CD4-positive, alpha-beta memory T cell (primary cell): ENCODE measurements around the gene TGFA. TPM values are rescaled to one million over a fixed set of nuclear protein-coding genes. Genes with fewer than 3 reads are reported as not detected.

ENCODE experiments used
- CTCF ChIA-PET: fragments of 350-600 bp; sonication (Branson Sonifier 250); formaldehyde crosslinking; loops from one replicate; lab custom pipeline; 2021; ENCODE audit warnings: inconsistent platforms; ENCODE audit not compliant: partially characterized antibody; lab: Charles Lee
- POLR2A ChIA-PET: fragments of 350-600 bp; sonication (Branson Sonifier 250); formaldehyde crosslinking; loops from one replicate; lab custom pipeline; 2021; ENCODE audit not compliant: partially characterized antibody; lab: Charles Lee
- DNase-seq, 5 donors: peaks; one replicate each; pipeline versions ENCODE4 v3.0.0 to v3.0.0-alpha.2; 2020 to 2022; ENCODE audit warnings: mixed read lengths in 1 of 5
- H3K27ac ChIP-seq: one replicate; pipeline ENCODE4 v1.7.0; 2013; ENCODE audit warnings: low read depth, low read length
- H3K27me3 ChIP-seq: 2 replicates; pipeline ENCODE4 v1.7.0; 2013; ENCODE audit warnings: mild to moderate bottlenecking, low read length, moderate library complexity; ENCODE audit not compliant: insufficient read depth
- H3K36me3 ChIP-seq: 2 replicates; pipeline ENCODE4 v1.7.0; 2013; ENCODE audit warnings: mild to moderate bottlenecking, low read length, moderate library complexity; ENCODE audit not compliant: insufficient read depth
- H3K4me1 ChIP-seq: 2 replicates; pipeline ENCODE4 v1.7.0; 2013; ENCODE audit warnings: mild to moderate bottlenecking, low read length, moderate library complexity; ENCODE audit not compliant: insufficient read depth
- H3K4me3 ChIP-seq, 2 donors: one replicate each; pipeline ENCODE4 v1.7.0; 2013; ENCODE audit warnings: low read length in 2 of 2, mild to moderate bottlenecking in 1 of 2
- H3K9me3 ChIP-seq, 2 donors: one replicate each; pipeline ENCODE4 v1.7.0; 2013; ENCODE audit warnings: low read length in 2 of 2, control low read depth in 1 of 2; ENCODE audit not compliant: control insufficient read depth in 1 of 2
- H3K27ac Mint-ChIP-seq, 7 donors: one replicate each; pipeline ENCODE4 v1.8.0; 2020 to 2021; ENCODE audit warnings: mixed read lengths in 7 of 7, mild to moderate bottlenecking in 6 of 7, inconsistent platforms in 3 of 7, moderate library complexity in 3 of 7
- H3K27me3 Mint-ChIP-seq, 2 donors: one replicate each; pipeline ENCODE4 v1.8.0; 2020 to 2021; ENCODE audit warnings: mixed read lengths in 2 of 2
- H3K36me3 Mint-ChIP-seq, 2 donors: one replicate each; pipeline ENCODE4 v1.8.0; 2020 to 2021; ENCODE audit warnings: mixed read lengths in 2 of 2, inconsistent platforms in 1 of 2, mild to moderate bottlenecking in 1 of 2
- H3K4me1 Mint-ChIP-seq, 4 donors: one replicate each; pipeline ENCODE4 v1.8.0; 2020 to 2021; ENCODE audit warnings: mixed read lengths in 4 of 4, mild to moderate bottlenecking in 1 of 4
- H3K4me3 Mint-ChIP-seq, 8 donors: one replicate each; pipeline ENCODE4 v1.8.0; 2020 to 2021; ENCODE audit warnings: mixed read lengths in 8 of 8, mild to moderate bottlenecking in 7 of 8, moderate library complexity in 6 of 8, inconsistent platforms in 3 of 8
- H3K9me3 Mint-ChIP-seq, 8 donors: one replicate each; pipeline ENCODE4 v1.8.0; 2020 to 2021; ENCODE audit warnings: mixed read lengths in 8 of 8, mild to moderate bottlenecking in 5 of 8, inconsistent platforms in 3 of 8, moderate library complexity in 1 of 8
- intact Hi-C: fragments of 100-400 bp; cut with micrococcal nuclease; formaldehyde crosslinking; loops from one replicate; pipeline ENCODE4 v1.15.1; 2023
- polyA plus RNA-seq, 2 donors: library from polyadenylated mRNA; unstranded; fragments of 300-500 nt; fragmentation: Illumina TruSeq; gene quantifications; one replicate each; pipeline ENCODE4 v1.2.3, GENCODE V29; 2021
- total RNA-seq, 2 experiments: library from RNA; stranded (reverse); gene quantifications; one replicate each; pipeline ENCODE4 v1.2.3, GENCODE V29; 2021

The TGFA gene
- total and polyA plus RNA-seq, 4 experiments from 2014 or later, result 0.46 to 4.2 (median 2.3) TPM

GRCh38 chr2:70442301-70443077, 111.1 kb downstream of the TGFA start:
- Mint-ChIP-seq H3K4me3 (no peak overlapping the region), H3K4me1 (peaks cover 14 to 45% (median 24%) of the 10 kb centered on the region in 4 donors), H3K27me3 (peaks cover 0 to 1% of the 10 kb centered on the region in 2 donors), H3K36me3 (no peaks in the 10 kb centered on the region), H3K9me3 (peaks cover 0 to 1% (median 0%) of the 10 kb centered on the region in 8 donors), H3K27ac (peak overlapping the region in 6 of 7 donors; percentile 22 to 80 (median 62))
- Histone ChIP-seq H3K36me3 (no peaks in the 10 kb centered on the region), H3K27me3 (no peaks in the 10 kb centered on the region), H3K4me3 (no peak overlapping the region), H3K4me1 (peaks cover 24% of the 10 kb centered on the region), H3K27ac (no peak overlapping the region), H3K9me3 (no peaks in the 10 kb centered on the region)
- CTCF ChIA-PET, result no interaction called here
- intact Hi-C loops, result no loop called here
- POLR2A ChIA-PET, result no interaction called here
- no peak for DNase-seq

- H3K4me1 ChIP-seq, result peaks cover 24% of the 10 kb centered on the region
- H3K36me3 ChIP-seq, result no peaks in the 10 kb centered on the region
- H3K9me3 ChIP-seq, result no peaks in the 10 kb centered on the region
- H3K27ac ChIP-seq, result no peak overlapping the region
- peak overlapping the region; percentile 13 to 81 (median 68) for H3K4me3 Mint-ChIP-seq
- POLR2A ChIA-PET, result interaction anchor here (0.6 to 1.2 kb wide), 5 partner anchors 35 to 113 kb away, joined by 3 to 6 read pairs (median 4); partner anchors contain the start of gene TGFA
- peaks cover 0 to 3% (median 0%) of the 10 kb centered on the region in 8 donors for H3K9me3 Mint-ChIP-seq
- peaks cover 3 to 4% of the 10 kb centered on the region in 2 donors for H3K27me3 Mint-ChIP-seq
- CTCF ChIA-PET, result interaction anchor here (0.8 to 1.4 kb wide), 2 partner anchors 112 to 178 kb away, joined by 3 to 5 read pairs; no protein-coding TSS in a partner anchor
- H3K27me3 ChIP-seq, result no peaks in the 10 kb centered on the region
- peak overlapping the region; percentile 59 to 95 (median 81) for H3K27ac Mint-ChIP-seq
- peaks cover 14 to 45% (median 24%) of the 10 kb centered on the region in 4 donors for H3K4me1 Mint-ChIP-seq
- no peaks in the 10 kb centered on the region for H3K36me3 Mint-ChIP-seq
- no peak overlapping the region for H3K4me3 ChIP-seq
- intact Hi-C loops, result no loop called here
- peak in 4 of 5 donors; percentile 41 to 51 (median 48) for DNase-seq
These were observed 113.0 kb downstream of the TGFA start for GRCh38 chr2:70440621-70441020.

GRCh38 chr2:70435138-70435537, 118.5 kb downstream of the TGFA start:
- ChIA-PET CTCF (no interaction called here), POLR2A (no interaction called here)
- Mint-ChIP-seq H3K4me3 (no peak overlapping the region), H3K36me3 (no peaks in the 10 kb centered on the region), H3K27ac (no peak overlapping the region), H3K27me3 (peaks cover 3 to 4% of the 10 kb centered on the region in 2 donors), H3K4me1 (peaks cover 4 to 20% (median 9%) of the 10 kb centered on the region in 4 donors), H3K9me3 (peaks cover 0 to 3% (median 0%) of the 10 kb centered on the region in 8 donors)
- no peak for DNase-seq
- Histone ChIP-seq H3K4me3 (no peak overlapping the region), H3K4me1 (peaks cover 13% of the 10 kb centered on the region), H3K36me3 (no peaks in the 10 kb centered on the region), H3K27me3 (no peaks in the 10 kb centered on the region), H3K9me3 (no peaks in the 10 kb centered on the region), H3K27ac (no peak overlapping the region)
- intact Hi-C loops, result no loop called here

- Histone ChIP-seq H3K4me3 (no peak overlapping the region), H3K36me3 (no peaks in the 10 kb centered on the region), H3K9me3 (no peaks in the 10 kb centered on the region), H3K27ac (no peak overlapping the region), H3K4me1 (no peaks in the 10 kb centered on the region), H3K27me3 (no peaks in the 10 kb centered on the region)
- Mint-ChIP-seq H3K27me3 (peaks cover 2 to 6% of the 10 kb centered on the region in 2 donors), H3K4me1 (peaks cover 0 to 3% (median 0%) of the 10 kb centered on the region in 4 donors), H3K36me3 (no peaks in the 10 kb centered on the region), H3K4me3 (no peak overlapping the region), H3K27ac (no peak overlapping the region), H3K9me3 (peaks cover 0 to 6% (median 2%) of the 10 kb centered on the region in 8 donors)
- intact Hi-C loops, result no loop called here
- DNase-seq, result no peak
- ChIA-PET POLR2A (no interaction called here), CTCF (no interaction called here)
These were observed 120.3 kb downstream of the TGFA start for GRCh38 chr2:70433315-70433714.

GRCh38 chr2:70431716-70432347, 121.8 kb downstream of the TGFA start:
- POLR2A ChIA-PET, result no interaction called here

GRCh38 chr2:70426341-70426740, 127.3 kb downstream of the TGFA start:
- H3K9me3 ChIP-seq, result no peaks in the 10 kb centered on the region
- H3K9me3 Mint-ChIP-seq, result peaks cover 0 to 6% (median 0%) of the 10 kb centered on the region in 8 donors
- no peaks in the 10 kb centered on the region for H3K27me3 ChIP-seq
- H3K27ac Mint-ChIP-seq, result no peak overlapping the region
- no peak overlapping the region for H3K27ac ChIP-seq
- no peaks in the 10 kb centered on the region for H3K36me3 ChIP-seq
- POLR2A ChIA-PET, result no interaction called here
- DNase-seq, result no peak
- no peaks in the 10 kb centered on the region for H3K36me3 Mint-ChIP-seq
- peaks cover 2 to 4% of the 10 kb centered on the region in 2 donors for H3K27me3 Mint-ChIP-seq
- no peaks in the 10 kb centered on the region for H3K4me1 Mint-ChIP-seq
- no peaks in the 10 kb centered on the region for H3K4me1 ChIP-seq
- no peak overlapping the region for H3K4me3 ChIP-seq
- CTCF ChIA-PET, result no interaction called here
- H3K4me3 Mint-ChIP-seq, result no peak overlapping the region
- intact Hi-C loops, result no loop called here

More at GRCh38 chr2:70431716-70432347, 121.8 kb downstream of the TGFA start:
- Histone ChIP-seq H3K4me1 (no peaks in the 10 kb centered on the region), H3K27ac (no peak overlapping the region), H3K4me3 (no peak overlapping the region), H3K36me3 (no peaks in the 10 kb centered on the region), H3K27me3 (no peaks in the 10 kb centered on the region), H3K9me3 (no peaks in the 10 kb centered on the region)
- Mint-ChIP-seq H3K4me3 (no peak overlapping the region), H3K27me3 (peaks cover 2 to 6% of the 10 kb centered on the region in 2 donors), H3K4me1 (no peaks in the 10 kb centered on the region), H3K27ac (no peak overlapping the region), H3K36me3 (no peaks in the 10 kb centered on the region), H3K9me3 (peaks cover 0 to 6% (median 2%) of the 10 kb centered on the region in 8 donors)
- intact Hi-C loops, result no loop called here
- CTCF ChIA-PET, result no interaction called here
- no peak for DNase-seq

- peaks cover 0 to 6% (median 0%) of the 10 kb centered on the region in 8 donors for H3K9me3 Mint-ChIP-seq
- CTCF ChIA-PET, result no interaction called here
- H3K36me3 ChIP-seq, result no peaks in the 10 kb centered on the region
- no peak for DNase-seq
- H3K27ac ChIP-seq, result no peak overlapping the region
- H3K4me3 Mint-ChIP-seq, result no peak overlapping the region
- H3K27me3 ChIP-seq, result no peaks in the 10 kb centered on the region
- intact Hi-C loops, result no loop called here
- peaks cover 2 to 4% of the 10 kb centered on the region in 2 donors for H3K27me3 Mint-ChIP-seq
- H3K4me1 Mint-ChIP-seq, result no peaks in the 10 kb centered on the region
- H3K4me1 ChIP-seq, result no peaks in the 10 kb centered on the region
- no peaks in the 10 kb centered on the region for H3K36me3 Mint-ChIP-seq
- POLR2A ChIA-PET, result no interaction called here
- H3K9me3 ChIP-seq, result no peaks in the 10 kb centered on the region
- H3K27ac Mint-ChIP-seq, result no peak overlapping the region
- H3K4me3 ChIP-seq, result no peak overlapping the region
These were observed 127.8 kb downstream of the TGFA start for GRCh38 chr2:70425682-70426301.
